Measurements from ENCODE around the gene STXBP6.
A peak's percentile ranks its signal among the peaks of the same experiment; 100 is the strongest.

Gene STXBP6

DNA sequence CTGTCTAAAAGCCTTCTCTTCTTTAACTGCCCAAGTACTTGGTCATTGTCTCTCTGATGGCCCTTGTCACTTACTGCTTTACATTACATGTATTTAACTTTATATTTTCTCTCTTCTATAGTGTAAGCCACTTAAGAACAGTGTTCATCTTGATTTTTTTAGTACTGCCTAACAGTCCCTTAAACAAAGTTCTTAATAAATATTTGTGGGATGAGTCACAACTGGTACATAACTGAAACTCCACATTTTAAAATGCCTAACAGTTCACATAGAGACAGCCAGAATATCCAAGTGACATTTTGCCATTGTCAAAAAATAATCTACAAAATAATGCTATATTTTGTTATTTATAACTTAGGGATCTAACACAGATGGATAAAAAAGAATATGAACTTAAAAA is 146.6 kb downstream of the STXBP6 start:
- H3K4me1 ChIP-seq (ENCODE audit: control insufficient read depth, insufficient read depth, low read depth, low read length): no peaks in the 10 kb centered on the region
- H2BK15ac ChIP-seq (ENCODE audit: low read depth, poor library complexity, severe bottlenecking): no peak overlapping the region
- H3K23ac ChIP-seq (ENCODE audit: low read length in 2 of 2): no peak overlapping the region
- no peak overlapping the region for H2AFZ ChIP-seq (ENCODE audit: low read depth, low read length)
- no peaks in the 10 kb centered on the region for H3K9me3 ChIP-seq (ENCODE audit: control insufficient read depth, low read length)
- peak; percentile 54 for DNase-seq
- no peak overlapping the region for H2BK120ac ChIP-seq (ENCODE audit: low read depth, low read length)
- no peak overlapping the region for H3K18ac ChIP-seq (ENCODE audit: low read depth in 1 of 2, low read length in 2 of 2)
- H2BK12ac ChIP-seq (ENCODE audit: low read length in 2 of 2): no peak overlapping the region
- H2AK5ac ChIP-seq (ENCODE audit: low read length, severe bottlenecking): no peak overlapping the region
- H4K8ac ChIP-seq (ENCODE audit: low read length): no peak overlapping the region
- H3K14ac ChIP-seq (ENCODE audit: low read length in 2 of 2): no peak overlapping the region
- peak overlapping the region; percentile 23 for H3K9ac ChIP-seq (ENCODE audit: low read length)
- no peak overlapping the region for H3K4ac ChIP-seq (ENCODE audit: low read depth in 1 of 2, low read length in 2 of 2)
- H3K36me3 ChIP-seq (ENCODE audit: control insufficient read depth in 1 of 2, insufficient read depth in 2 of 2, low read depth in 1 of 2, low read length in 2 of 2): no peaks in the 10 kb centered on the region
- H3K27ac ChIP-seq (ENCODE audit: low read length, poor library complexity, severe bottlenecking): no peak overlapping the region
- no peak overlapping the region for H3K4me2 ChIP-seq (ENCODE audit: low read length, poor library complexity, severe bottlenecking)
- no peaks in the 10 kb centered on the region for H3K27me3 ChIP-seq (ENCODE audit: control insufficient read depth in 1 of 2, insufficient read depth in 1 of 2, low read length in 2 of 2)
- no peak overlapping the region for H4K91ac ChIP-seq (ENCODE audit: low read length)
- no peak overlapping the region for H3K4me3 ChIP-seq (ENCODE audit: insufficient read depth in 1 of 2, low read depth in 1 of 2, low read length in 2 of 2)
- no peaks in the 10 kb centered on the region for H3K79me1 ChIP-seq (replicated peaks; ENCODE audit: low read length, poor library complexity, severe bottlenecking)
- no peak overlapping the region for H2BK5ac ChIP-seq (ENCODE audit: low read depth, low read length, poor library complexity, severe bottlenecking)

DNA sequence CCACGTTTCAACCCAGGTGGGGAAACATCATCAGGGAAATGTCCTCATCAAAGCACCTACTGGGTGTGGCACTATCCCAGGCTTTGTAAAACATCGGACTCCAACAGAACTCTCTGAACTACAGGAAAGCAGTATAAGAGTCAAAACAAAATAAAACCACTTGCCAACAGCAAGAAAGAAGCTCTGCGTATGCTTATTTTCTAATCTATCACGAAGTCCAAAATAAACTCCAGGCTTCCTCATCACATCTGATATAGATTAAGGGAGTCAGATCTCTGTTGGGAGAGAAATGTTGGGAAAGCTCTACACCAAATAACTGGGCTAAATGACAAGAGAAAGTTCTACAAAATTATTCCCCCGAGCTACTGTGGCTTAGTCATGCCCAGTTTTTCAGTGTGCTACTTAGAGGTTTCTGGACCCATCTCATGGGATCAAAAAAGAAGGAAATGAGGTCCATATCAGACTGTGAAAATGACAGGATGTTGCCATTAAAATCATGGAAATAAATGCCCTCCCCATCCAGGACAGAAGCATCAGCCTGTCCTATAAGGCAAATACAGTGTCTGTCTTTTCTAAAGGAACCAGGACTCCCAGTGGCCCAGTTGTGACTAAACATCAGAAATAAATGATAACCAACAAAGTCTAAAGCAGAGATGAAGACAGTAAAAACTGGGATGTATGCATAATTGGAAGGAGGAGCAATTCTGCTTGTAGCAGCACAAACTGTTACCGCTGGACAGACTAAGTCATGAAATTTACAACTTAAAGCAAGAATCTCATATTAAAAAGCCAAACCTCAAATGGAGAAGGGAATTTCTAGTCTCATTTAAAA is 149.5 kb downstream of the STXBP6 start:
- no peak overlapping the region for H2BK15ac ChIP-seq (ENCODE audit: low read depth, poor library complexity, severe bottlenecking)
- H2BK120ac ChIP-seq (ENCODE audit: low read depth, low read length): no peak overlapping the region
- H3K4me1 ChIP-seq (ENCODE audit: control insufficient read depth, insufficient read depth, low read depth, low read length): no peaks in the 10 kb centered on the region
- no peak overlapping the region for H4K91ac ChIP-seq (ENCODE audit: low read length)
- H3K23ac ChIP-seq (ENCODE audit: low read length in 2 of 2): no peak overlapping the region
- H3K4ac ChIP-seq (ENCODE audit: low read depth in 1 of 2, low read length in 2 of 2): no peak overlapping the region
- no peak overlapping the region for H4K8ac ChIP-seq (ENCODE audit: low read length)
- H2AK5ac ChIP-seq (ENCODE audit: low read length, severe bottlenecking): no peak overlapping the region
- no peak overlapping the region for H2BK5ac ChIP-seq (ENCODE audit: low read depth, low read length, poor library complexity, severe bottlenecking)
- H3K18ac ChIP-seq (ENCODE audit: low read depth in 1 of 2, low read length in 2 of 2): no peak overlapping the region
- WGBS: 65% methylated on average over 3 of the region's 6 CpGs
- H3K9me3 ChIP-seq (ENCODE audit: control insufficient read depth, low read length): no peaks in the 10 kb centered on the region
- H3K4me3 ChIP-seq (ENCODE audit: insufficient read depth in 1 of 2, low read depth in 1 of 2, low read length in 2 of 2): peak overlapping the region in 1 of 2 experiments; percentile 69
- no peak for DNase-seq
- H3K27ac ChIP-seq (ENCODE audit: low read length, poor library complexity, severe bottlenecking): no peak overlapping the region
- H2AFZ ChIP-seq (ENCODE audit: low read depth, low read length): no peak overlapping the region
- no peak overlapping the region for H2BK12ac ChIP-seq (ENCODE audit: low read length in 2 of 2)
- no peaks in the 10 kb centered on the region for H3K36me3 ChIP-seq (ENCODE audit: control insufficient read depth in 1 of 2, insufficient read depth in 2 of 2, low read depth in 1 of 2, low read length in 2 of 2)
- no peak overlapping the region for H3K14ac ChIP-seq (ENCODE audit: low read length in 2 of 2)
- H3K27me3 ChIP-seq (ENCODE audit: control insufficient read depth in 1 of 2, insufficient read depth in 1 of 2, low read length in 2 of 2): no peaks in the 10 kb centered on the region
- no peak overlapping the region for H3K4me2 ChIP-seq (ENCODE audit: low read length, poor library complexity, severe bottlenecking)
- H3K9ac ChIP-seq (ENCODE audit: low read length): peak overlapping the region; percentile 86
- H3K79me1 ChIP-seq (replicated peaks; ENCODE audit: low read length, poor library complexity, severe bottlenecking): no peaks in the 10 kb centered on the region

DNA sequence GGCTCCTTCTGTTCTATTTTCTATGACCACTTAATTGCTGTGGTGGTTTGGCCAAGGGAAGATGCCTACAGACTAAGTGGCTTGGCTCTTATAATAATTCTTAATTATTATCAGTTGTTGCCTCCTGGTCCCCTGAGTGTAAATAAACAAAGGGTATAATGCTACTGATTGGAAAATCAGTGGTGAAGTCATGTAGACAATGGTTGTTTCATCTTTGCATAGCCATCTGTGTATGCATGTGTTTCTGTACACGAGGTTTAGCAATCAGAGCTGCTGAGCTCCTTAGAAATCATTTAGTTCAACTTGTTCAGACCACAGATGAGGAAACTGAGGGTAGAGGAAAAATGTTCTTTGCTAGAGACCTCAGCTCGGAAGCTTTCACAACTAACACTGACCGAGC is 152.2 kb downstream of the STXBP6 start:
- H3K4me3 ChIP-seq (ENCODE audit: insufficient read depth in 1 of 2, low read depth in 1 of 2, low read length in 2 of 2): no peak overlapping the region
- H3K14ac ChIP-seq (ENCODE audit: low read length in 2 of 2): no peak overlapping the region
- no peak overlapping the region for H3K27ac ChIP-seq (ENCODE audit: low read length, poor library complexity, severe bottlenecking)
- no peak overlapping the region for H3K9ac ChIP-seq (ENCODE audit: low read length)
- H2BK120ac ChIP-seq (ENCODE audit: low read depth, low read length): no peak overlapping the region
- H3K79me1 ChIP-seq (replicated peaks; ENCODE audit: low read length, poor library complexity, severe bottlenecking): no peaks in the 10 kb centered on the region
- no peak overlapping the region for H2AK5ac ChIP-seq (ENCODE audit: low read length, severe bottlenecking)
- no peak overlapping the region for H2BK12ac ChIP-seq (ENCODE audit: low read length in 2 of 2)
- no peaks in the 10 kb centered on the region for H3K36me3 ChIP-seq (ENCODE audit: control insufficient read depth in 1 of 2, insufficient read depth in 2 of 2, low read depth in 1 of 2, low read length in 2 of 2)
- no peak for DNase-seq
- H3K23ac ChIP-seq (ENCODE audit: low read length in 2 of 2): no peak overlapping the region
- H3K4ac ChIP-seq (ENCODE audit: low read depth in 1 of 2, low read length in 2 of 2): no peak overlapping the region
- H2BK15ac ChIP-seq (ENCODE audit: low read depth, poor library complexity, severe bottlenecking): no peak overlapping the region
- no peaks in the 10 kb centered on the region for H3K9me3 ChIP-seq (ENCODE audit: control insufficient read depth, low read length)
- H3K27me3 ChIP-seq (ENCODE audit: control insufficient read depth in 1 of 2, insufficient read depth in 1 of 2, low read length in 2 of 2): no peaks in the 10 kb centered on the region
- no peak overlapping the region for H2AFZ ChIP-seq (ENCODE audit: low read depth, low read length)
- no peak overlapping the region for H3K18ac ChIP-seq (ENCODE audit: low read depth in 1 of 2, low read length in 2 of 2)
- no peak overlapping the region for H4K91ac ChIP-seq (ENCODE audit: low read length)
- no peak overlapping the region for H2BK5ac ChIP-seq (ENCODE audit: low read depth, low read length, poor library complexity, severe bottlenecking)
- H3K4me1 ChIP-seq (ENCODE audit: control insufficient read depth, insufficient read depth, low read depth, low read length): no peaks in the 10 kb centered on the region
- WGBS: 97% methylated on average over 3 of the region's 3 CpGs
- no peak overlapping the region for H3K4me2 ChIP-seq (ENCODE audit: low read length, poor library complexity, severe bottlenecking)
- no peak overlapping the region for H4K8ac ChIP-seq (ENCODE audit: low read length)

DNA sequence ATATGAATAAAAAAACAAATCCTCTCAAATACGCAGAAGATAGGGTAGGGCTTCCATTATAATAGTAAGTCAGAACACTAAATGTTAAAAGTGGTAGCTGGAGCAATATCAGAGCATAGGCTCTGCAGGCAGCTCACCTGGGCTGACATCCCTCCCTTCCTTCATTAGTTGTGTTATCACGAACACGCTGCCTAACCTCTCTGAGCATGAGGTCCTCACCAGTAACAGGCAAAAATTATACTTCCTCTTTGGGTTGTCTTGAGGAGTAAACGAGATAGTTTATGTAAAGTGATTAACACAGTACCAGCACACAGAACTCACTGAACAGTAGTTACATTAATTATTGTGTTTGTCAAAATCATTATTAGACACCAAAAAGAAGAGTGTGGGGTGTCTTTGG is 154.3 kb downstream of the STXBP6 start:
- Histone ChIP-seq H2BK5ac (ENCODE audit: low read depth, low read length, poor library complexity, severe bottlenecking) (no peak overlapping the region), H2BK12ac (ENCODE audit: low read length in 2 of 2) (peak overlapping the region in 1 of 2 experiments; percentile 86), H3K4me3 (ENCODE audit: insufficient read depth in 1 of 2, low read depth in 1 of 2, low read length in 2 of 2) (peak overlapping the region in 1 of 2 experiments; percentile 30), H3K4ac (ENCODE audit: low read depth in 1 of 2, low read length in 2 of 2) (peak overlapping the region in 1 of 2 experiments; percentile 92), H4K91ac (ENCODE audit: low read length) (no peak overlapping the region), H3K9ac (ENCODE audit: low read length) (peak overlapping the region; percentile 39), H2AK5ac (ENCODE audit: low read length, severe bottlenecking) (no peak overlapping the region), H2BK120ac (ENCODE audit: low read depth, low read length) (no peak overlapping the region), H2BK15ac (ENCODE audit: low read depth, poor library complexity, severe bottlenecking) (no peak overlapping the region), H3K27me3 (ENCODE audit: control insufficient read depth in 1 of 2, insufficient read depth in 1 of 2, low read length in 2 of 2) (no peaks in the 10 kb centered on the region), H3K36me3 (ENCODE audit: control insufficient read depth in 1 of 2, insufficient read depth in 2 of 2, low read depth in 1 of 2, low read length in 2 of 2) (no peaks in the 10 kb centered on the region), H3K27ac (ENCODE audit: low read length, poor library complexity, severe bottlenecking) (no peak overlapping the region), H3K18ac (ENCODE audit: low read depth in 1 of 2, low read length in 2 of 2) (peak overlapping the region in 1 of 2 experiments; percentile 80), H3K79me1 (replicated peaks; ENCODE audit: low read length, poor library complexity, severe bottlenecking) (no peaks in the 10 kb centered on the region), H3K4me1 (ENCODE audit: control insufficient read depth, insufficient read depth, low read depth, low read length) (no peaks in the 10 kb centered on the region), H3K14ac (ENCODE audit: low read length in 2 of 2) (no peak overlapping the region), H3K4me2 (ENCODE audit: low read length, poor library complexity, severe bottlenecking) (no peak overlapping the region), H3K9me3 (ENCODE audit: control insufficient read depth, low read length) (peaks cover 8% of the 10 kb centered on the region), H3K23ac (ENCODE audit: low read length in 2 of 2) (no peak overlapping the region), H4K8ac (ENCODE audit: low read length) (no peak overlapping the region), H2AFZ (ENCODE audit: low read depth, low read length) (no peak overlapping the region)
- DNase-seq: no peak
- WGBS: no CpG with 5 or more reads among the region's 4 CpGs
